C4-2B (cell line): ENCODE data around the gene SEMA5B.

Experiments
- CTCF ChIP-seq: fragments of 450-650 bp; conservative IDR thresholded peaks from 2 replicates; pipeline ENCODE4 v1.5.1; 2017; ENCODE audit warnings: mild to moderate bottlenecking
- ZFX ChIP-seq: fragments of 450-650 bp; IDR thresholded peaks from 2 replicates; pipeline ENCODE4 v1.6.1; 2017

- TF ChIP-seq CTCF, result no peak
- no peak for TF ChIP-seq ZFX
Measured at GRCh38 chr3:122925756-122926155, 101.8 kb downstream of the SEMA5B start.
